ENCODE results near the gene CNTNAP2. TPM values are rescaled to one million over a fixed set of nuclear protein-coding genes. Genes with fewer than 3 reads are reported as not detected.

The CNTNAP2 gene
- total RNA-seq, 1 experiment from 2014 or later: 64.5 TPM

DNA sequence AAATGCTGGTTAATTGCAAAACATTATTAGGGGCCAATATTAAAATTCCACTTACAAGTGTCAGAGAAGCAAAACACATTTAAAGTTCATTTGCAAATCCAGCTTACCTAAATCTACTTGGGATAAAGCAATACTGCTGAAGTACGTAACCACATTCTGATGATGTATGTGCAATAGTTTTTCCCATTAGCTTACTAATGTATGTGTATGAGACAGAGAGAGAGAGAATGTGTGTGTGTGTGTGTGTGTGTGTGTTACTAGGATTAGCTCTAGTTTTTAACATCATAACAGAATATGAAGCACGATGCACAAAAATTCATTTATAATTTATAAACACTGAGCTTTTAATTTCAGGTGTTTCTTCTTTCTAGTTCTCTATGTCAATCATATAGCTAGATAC, 1399.8 kb downstream of the CNTNAP2 start:
- H2AK5ac ChIP-seq (ENCODE audit: insufficient read length, low read length): no peak overlapping the region
- H3K4me2 ChIP-seq (ENCODE audit: insufficient read depth, insufficient read length, low read length): no peak overlapping the region
- no peak overlapping the region for H2BK12ac ChIP-seq (ENCODE audit: insufficient read length, low read depth, low read length)
- H3K23ac ChIP-seq (ENCODE audit: insufficient read length, low read depth, low read length): no peak overlapping the region
- Mint-ChIP-seq H3K27ac (no peak overlapping the region), H3K4me3 (no peak overlapping the region), H3K4me1 (peaks cover 0 to 3% of the 10 kb centered on the region in 2 experiments; a peak in 2 of 4 replicates), H3K27me3 (ENCODE audit: low read depth) (no peaks in the 10 kb centered on the region), H3K36me3 (ENCODE audit: insufficient read depth in 1 of 3, low read depth in 3 of 3) (no peaks in the 10 kb centered on the region), H3K9me3 (no peaks in the 10 kb centered on the region)
- no peak overlapping the region for H3K27ac ChIP-seq (ENCODE audit: insufficient read length, low read depth, low read length)
- H3K4me1 ChIP-seq (ENCODE audit: insufficient read depth, low read length): no peaks in the 10 kb centered on the region
- no peak overlapping the region for H2AFZ ChIP-seq (ENCODE audit: low read length)
- TF ChIP-seq, protein P1, sequence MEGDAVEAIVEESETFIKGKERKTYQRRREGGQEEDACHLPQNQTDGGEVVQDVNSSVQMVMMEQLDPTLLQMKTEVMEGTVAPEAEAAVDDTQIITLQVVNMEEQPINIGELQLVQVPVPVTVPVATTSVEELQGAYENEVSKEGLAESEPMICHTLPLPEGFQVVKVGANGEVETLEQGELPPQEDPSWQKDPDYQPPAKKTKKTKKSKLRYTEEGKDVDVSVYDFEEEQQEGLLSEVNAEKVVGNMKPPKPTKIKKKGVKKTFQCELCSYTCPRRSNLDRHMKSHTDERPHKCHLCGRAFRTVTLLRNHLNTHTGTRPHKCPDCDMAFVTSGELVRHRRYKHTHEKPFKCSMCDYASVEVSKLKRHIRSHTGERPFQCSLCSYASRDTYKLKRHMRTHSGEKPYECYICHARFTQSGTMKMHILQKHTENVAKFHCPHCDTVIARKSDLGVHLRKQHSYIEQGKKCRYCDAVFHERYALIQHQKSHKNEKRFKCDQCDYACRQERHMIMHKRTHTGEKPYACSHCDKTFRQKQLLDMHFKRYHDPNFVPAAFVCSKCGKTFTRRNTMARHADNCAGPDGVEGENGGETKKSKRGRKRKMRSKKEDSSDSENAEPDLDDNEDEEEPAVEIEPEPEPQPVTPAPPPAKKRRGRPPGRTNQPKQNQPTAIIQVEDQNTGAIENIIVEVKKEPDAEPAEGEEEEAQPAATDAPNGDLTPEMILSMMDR (conservative IDR thresholded peaks at IDR 0.05): no peak
- H4K8ac ChIP-seq (replicated peaks; ENCODE audit: insufficient read length, low read depth, low read length): no peak overlapping the region
- no peak overlapping the region for H2BK20ac ChIP-seq (ENCODE audit: low read depth, low read length, poor library complexity, severe bottlenecking)
- no peak overlapping the region for H3K4ac ChIP-seq (ENCODE audit: low read depth, low read length)
- no peaks in the 10 kb centered on the region for H3K27me3 ChIP-seq (ENCODE audit: insufficient read depth, low read length)
- H2BK5ac ChIP-seq (ENCODE audit: insufficient read length, low read length): no peak overlapping the region
- no peaks in the 10 kb centered on the region for H3K23me2 ChIP-seq (ENCODE audit: insufficient read length, low read depth, low read length, poor library complexity, severe bottlenecking)
- no peak for DNase-seq
- no peak overlapping the region for H2BK15ac ChIP-seq (ENCODE audit: low read depth, low read length)
- H3K9ac ChIP-seq (ENCODE audit: extremely low read depth, insufficient read length, low read length): no peak overlapping the region
- H3K18ac ChIP-seq (ENCODE audit: insufficient read length, low read depth, low read length): no peak overlapping the region
- H3K56ac ChIP-seq (ENCODE audit: insufficient read length, low read depth, low read length): no peak overlapping the region
- H3T11ph ChIP-seq (ENCODE audit: low read length): no peak overlapping the region
- H4K5ac ChIP-seq (ENCODE audit: insufficient read length, low read depth, low read length): no peak overlapping the region
- no peaks in the 10 kb centered on the region for H4K20me1 ChIP-seq (ENCODE audit: control insufficient read depth, insufficient read depth, insufficient read length)
- WGBS (ENCODE audit: extremely low coverage, insufficient read length, low lambda C conversion rate): no CpG with 5 or more reads among the region's 2 CpGs
- H3K14ac ChIP-seq (ENCODE audit: insufficient read depth, low read length): no peak overlapping the region
- no peaks in the 10 kb centered on the region for H3K9me3 ChIP-seq (ENCODE audit: control insufficient read depth, low read depth, low read length)
- H2BK120ac ChIP-seq (ENCODE audit: low read depth, low read length, poor library complexity, severe bottlenecking): no peak overlapping the region
- H3K79me1 ChIP-seq (ENCODE audit: insufficient read depth, low read depth, low read length, poor library complexity, severe bottlenecking): no peaks in the 10 kb centered on the region
- no peaks in the 10 kb centered on the region for H3K79me2 ChIP-seq (ENCODE audit: insufficient read depth, low read length)
- no peak overlapping the region for H4K91ac ChIP-seq (ENCODE audit: insufficient read length, low read depth, low read length)
